ENCODE results near the gene C5AR1. TPM values are rescaled to one million over a fixed set of nuclear protein-coding genes. Genes with fewer than 3 reads are reported as not detected.

C5AR1 gene
- total and polyA plus RNA-seq, 9 of the 15 experiments (the other 6 are each of a cell fraction or from before 2014, with no cell fraction given) = 0.06 to 1.6 (median 0.28) TPM; not detected in 3

DNA sequence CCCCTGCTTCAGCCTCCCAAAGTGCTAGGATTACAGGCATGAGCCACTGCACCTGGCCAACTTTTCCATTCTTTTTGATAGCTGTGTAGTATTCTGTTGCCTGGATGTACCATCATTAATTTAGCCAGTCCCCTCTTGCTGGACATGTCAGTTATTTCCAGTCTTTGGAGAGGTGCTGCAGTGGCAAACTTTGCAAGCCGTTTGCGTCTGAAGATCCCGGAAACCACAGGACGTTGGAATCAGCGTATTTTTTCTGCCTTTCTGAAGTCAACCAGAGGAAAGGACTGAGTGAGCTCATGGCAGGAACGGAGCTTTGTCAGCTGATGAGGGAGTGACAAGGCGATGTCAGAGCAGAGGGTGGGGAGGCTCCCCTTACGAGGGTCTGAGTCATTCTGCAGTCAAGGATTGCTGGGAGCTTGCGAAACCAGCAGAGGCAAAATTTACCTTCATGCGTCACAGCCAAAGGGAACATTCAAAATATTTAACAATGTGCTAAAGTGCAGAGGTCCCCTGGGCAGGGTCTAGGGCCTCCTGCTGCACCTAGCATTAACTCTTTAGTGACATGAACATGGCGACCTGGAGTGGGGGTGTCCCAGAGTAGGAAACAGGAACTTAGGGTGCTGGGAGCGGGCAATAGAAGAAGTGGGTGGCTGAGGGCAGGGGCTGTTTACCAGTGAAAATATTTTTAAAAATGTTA, 5.6 kb downstream of the C5AR1 start (continued):
- no peak for TF ChIP-seq ZNF407 (IDR thresholded peaks at IDR 0.05; ENCODE audit: low read depth)
- TF ChIP-seq GTF2F1 (IDR thresholded peaks at IDR 0.05; ENCODE audit: low read depth, low read length) = no peak
- TF ChIP-seq FOXK2 (conservative IDR thresholded peaks at IDR 0.05 in 1 of 2, IDR thresholded peaks at IDR 0.05 in 1 of 2; ENCODE audit: low read depth in 2 of 2) = peak in 1 of 2 experiments; percentile 35; a peak in 1 of 4 replicates
- no peak for TF ChIP-seq PTBP1 (IDR thresholded peaks at IDR 0.05; ENCODE audit: low read depth, low read length)
- peak; percentile 36 to 88; a peak in 3 of 4 replicates for TF ChIP-seq MAZ (CRISPR knock-in tag; conservative IDR thresholded peaks at IDR 0.05 in 1 of 2, IDR thresholded peaks at IDR 0.05 in 1 of 2)
- no peak for TF ChIP-seq GMEB1 (CRISPR knock-in tag; IDR thresholded peaks at IDR 0.05)
- TF ChIP-seq NR2C1 (IDR thresholded peaks at IDR 0.05) = no peak
- peak; percentile 49; the same call in 1 of the 2 replicates for TF ChIP-seq NR2C1 (tag; IDR thresholded peaks at IDR 0.05)
- TF ChIP-seq EP300 (IDR thresholded peaks at IDR 0.05; ENCODE audit: low read length) = peak; percentile 85
- TF ChIP-seq SP1 (CRISPR knock-in tag; IDR thresholded peaks at IDR 0.05) = peak; percentile 61; the same call in 1 of the 2 replicates
- peak; percentile 60; the same call in 1 of the 2 replicates for TF ChIP-seq ETV1 (tag; conservative IDR thresholded peaks at IDR 0.05; ENCODE audit: low read depth)
- TF ChIP-seq HOXB6 (CRISPR knock-in tag; IDR thresholded peaks at IDR 0.05; ENCODE audit: borderline replicate concordance) = no peak
- no peak for TF ChIP-seq FOXA3 (CRISPR knock-in tag; conservative IDR thresholded peaks at IDR 0.05 in 1 of 2, IDR thresholded peaks at IDR 0.05 in 1 of 2)
- TF ChIP-seq ETV6 (IDR thresholded peaks at IDR 0.05; ENCODE audit: borderline replicate concordance in 1 of 2, low read depth in 2 of 2, low read length in 1 of 2) = no peak; a peak in 1 of 4 replicates
- no peak for TF ChIP-seq ETV6 (CRISPR knock-in tag; IDR thresholded peaks at IDR 0.05; ENCODE audit: borderline replicate concordance)
- TF ChIP-seq SRSF1 (IDR thresholded peaks at IDR 0.05; ENCODE audit: low read depth, low read length) = no peak
- no peak for TF ChIP-seq TAF1 (IDR thresholded peaks at IDR 0.05; ENCODE audit: control insufficient read depth, extremely low read depth, insufficient read depth, low read length, severe bottlenecking)

Data from K562 (cell line).